Osteoblast (primary cell): ENCODE data around the gene FGF5. TPM values are rescaled to one million over a fixed set of nuclear protein-coding genes. Genes with fewer than 3 reads are reported as not detected.

Experiments used
- DNase-seq: peaks from one replicate; pipeline ENCODE4 v3.0.0; 2011; ENCODE audit warnings: low spot score, mixed read lengths; ENCODE audit not compliant: insufficient read length; ENCODE audit errors: missing footprints
- H2AFZ ChIP-seq: 2 replicates; pipeline ENCODE4 v1.6.0; 2011; ENCODE audit warnings: mild to moderate bottlenecking, low read length
- H3K27ac ChIP-seq: 2 replicates; pipeline ENCODE4 v1.5.1; 2011; ENCODE audit warnings: mild to moderate bottlenecking, low read depth, low read length, moderate library complexity
- H3K27me3 ChIP-seq: 2 replicates; pipeline ENCODE4 v1.6.0; 2012; ENCODE audit warnings: mild to moderate bottlenecking, control low read depth, inconsistent platforms, low read length, moderate library complexity; ENCODE audit not compliant: insufficient read depth
- H3K36me3 ChIP-seq: 2 replicates; pipeline ENCODE4 v1.5.1; 2011; ENCODE audit warnings: mild to moderate bottlenecking, low read length, control low read depth, moderate library complexity; ENCODE audit not compliant: insufficient read depth
- H3K4me1 ChIP-seq: 2 replicates; pipeline ENCODE4 v1.5.1; 2011; ENCODE audit warnings: mild to moderate bottlenecking, low read length, control low read depth, moderate library complexity; ENCODE audit not compliant: insufficient read depth
- H3K4me2 ChIP-seq: 2 replicates; pipeline ENCODE4 v1.6.0; 2011; ENCODE audit warnings: mild to moderate bottlenecking, low read length; ENCODE audit not compliant: insufficient read depth
- H3K4me3 ChIP-seq: fragments of 200-600 bp; sonication (generic); 3 replicates; pipeline ENCODE4 v1.5.1; 2012; ENCODE audit warnings: mild to moderate bottlenecking, low read length, inconsistent platforms; ENCODE audit not compliant: insufficient read depth
- H3K79me2 ChIP-seq: 2 replicates; pipeline ENCODE4 v1.6.0; 2012; ENCODE audit warnings: mild to moderate bottlenecking, low read length, control low read depth, inconsistent platforms; ENCODE audit not compliant: insufficient read depth
- H3K9me3 ChIP-seq: 2 replicates; pipeline ENCODE4 v1.5.1; 2011; ENCODE audit warnings: low read depth, low read length, control low read depth
- H4K20me1 ChIP-seq: 2 replicates; pipeline ENCODE4 v1.6.0; 2012; ENCODE audit warnings: mild to moderate bottlenecking, low read length, control low read depth; ENCODE audit not compliant: insufficient read depth
- total RNA-seq: library from RNA; depleted of rRNA; stranded (reverse); fragments of >200 nt; gene quantifications from 2 replicates; pipeline ENCODE4 v1.2.3, GENCODE V29; 2012
- TF ChIP-seq, protein P1 (sequence below): IDR thresholded peaks from 2 replicates; pipeline ENCODE4 v1.5.1; 2011; ENCODE audit warnings: mild to moderate bottlenecking, low read depth, low read length, moderate library complexity; ENCODE audit errors: extremely low read depth

FGF5 gene
- total RNA-seq, 1 donor: 10.5 TPM

- Histone ChIP-seq H3K36me3 (peaks cover 7% of the 10 kb centered on the region), H3K27me3 (no peaks in the 10 kb centered on the region), H3K79me2 (peaks cover 52% of the 10 kb centered on the region), H4K20me1 (peaks cover 21% of the 10 kb centered on the region), H3K9me3 (no peaks in the 10 kb centered on the region), H3K4me2 (peak overlapping the region; percentile 100), H2AFZ (peak overlapping the region; percentile 69), H3K4me3 (peak overlapping the region; percentile 58), H3K4me1 (peaks cover 25% of the 10 kb centered on the region), H3K27ac (no peak overlapping the region)
- peak; percentile 26 for DNase-seq
- TF ChIP-seq, protein P1, sequence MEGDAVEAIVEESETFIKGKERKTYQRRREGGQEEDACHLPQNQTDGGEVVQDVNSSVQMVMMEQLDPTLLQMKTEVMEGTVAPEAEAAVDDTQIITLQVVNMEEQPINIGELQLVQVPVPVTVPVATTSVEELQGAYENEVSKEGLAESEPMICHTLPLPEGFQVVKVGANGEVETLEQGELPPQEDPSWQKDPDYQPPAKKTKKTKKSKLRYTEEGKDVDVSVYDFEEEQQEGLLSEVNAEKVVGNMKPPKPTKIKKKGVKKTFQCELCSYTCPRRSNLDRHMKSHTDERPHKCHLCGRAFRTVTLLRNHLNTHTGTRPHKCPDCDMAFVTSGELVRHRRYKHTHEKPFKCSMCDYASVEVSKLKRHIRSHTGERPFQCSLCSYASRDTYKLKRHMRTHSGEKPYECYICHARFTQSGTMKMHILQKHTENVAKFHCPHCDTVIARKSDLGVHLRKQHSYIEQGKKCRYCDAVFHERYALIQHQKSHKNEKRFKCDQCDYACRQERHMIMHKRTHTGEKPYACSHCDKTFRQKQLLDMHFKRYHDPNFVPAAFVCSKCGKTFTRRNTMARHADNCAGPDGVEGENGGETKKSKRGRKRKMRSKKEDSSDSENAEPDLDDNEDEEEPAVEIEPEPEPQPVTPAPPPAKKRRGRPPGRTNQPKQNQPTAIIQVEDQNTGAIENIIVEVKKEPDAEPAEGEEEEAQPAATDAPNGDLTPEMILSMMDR: no peak
Measured at GRCh38 chr4:80263541-80264351, 2.7 kb upstream of the FGF5 start.

- DNase-seq: no peak
- H2AFZ ChIP-seq: no peak overlapping the region
- peaks cover 12% of the 10 kb centered on the region for H3K36me3 ChIP-seq
- peak overlapping the region; percentile 100 for H3K4me2 ChIP-seq
- H3K79me2 ChIP-seq: peaks cover 58% of the 10 kb centered on the region
- TF ChIP-seq, protein P1: no peak
- H3K4me3 ChIP-seq: peak overlapping the region; percentile 58
- H3K27ac ChIP-seq: no peak overlapping the region
- H3K9me3 ChIP-seq: no peaks in the 10 kb centered on the region
- no peaks in the 10 kb centered on the region for H3K27me3 ChIP-seq
- H3K4me1 ChIP-seq: peaks cover 23% of the 10 kb centered on the region
- peaks cover 26% of the 10 kb centered on the region for H4K20me1 ChIP-seq
Measured at GRCh38 chr4:80264352-80264647, 2.2 kb upstream of the FGF5 start.

GRCh38 chr4:80264825-80265224 lies 1.6 kb upstream of the FGF5 start:
- H3K4me3 ChIP-seq: peak overlapping the region; percentile 92
- H3K79me2 ChIP-seq: peaks cover 63% of the 10 kb centered on the region
- TF ChIP-seq, protein P1: no peak
- peak overlapping the region; percentile 100 for H3K27ac ChIP-seq
- no peaks in the 10 kb centered on the region for H3K9me3 ChIP-seq
- peaks cover 32% of the 10 kb centered on the region for H4K20me1 ChIP-seq
- peak overlapping the region; percentile 100 for H3K4me2 ChIP-seq
- no peak overlapping the region for H2AFZ ChIP-seq
- peak; percentile 62 for DNase-seq
- no peaks in the 10 kb centered on the region for H3K27me3 ChIP-seq
- peaks cover 18% of the 10 kb centered on the region for H3K4me1 ChIP-seq
- peaks cover 18% of the 10 kb centered on the region for H3K36me3 ChIP-seq

- TF ChIP-seq, protein P1: no peak
- Histone ChIP-seq H3K27me3 (no peaks in the 10 kb centered on the region), H3K4me2 (peak overlapping the region; percentile 100), H3K9me3 (no peaks in the 10 kb centered on the region), H2AFZ (peak overlapping the region; percentile 56), H3K27ac (peak overlapping the region; percentile 100), H3K4me3 (peak overlapping the region; percentile 92), H3K4me1 (peaks cover 17% of the 10 kb centered on the region), H3K36me3 (peaks cover 24% of the 10 kb centered on the region), H4K20me1 (peaks cover 40% of the 10 kb centered on the region), H3K79me2 (peaks cover 72% of the 10 kb centered on the region)
- DNase-seq: peak; percentile 82
Measured at GRCh38 chr4:80265571-80266252, 752 bp upstream of the FGF5 start.
